K562 (cell line): ENCODE measurements around the gene CHCHD4.

Source experiments
- ESRRA ChIP-seq: fragments of 450-650 bp; IDR thresholded peaks from 2 replicates; pipeline ENCODE4 v1.6.1; 2014; ENCODE audit warnings: low read depth, mild to moderate bottlenecking, moderate library complexity, borderline replicate concordance
- TFAM ChIP-seq: fragments of 250-450 bp; sonication (Bioruptor Pico); conservative IDR thresholded peaks from 2 replicates; pipeline ENCODE4 v1.5.0; 2021; ENCODE audit warnings: mild to moderate bottlenecking, moderate library complexity
- ZNF354B ChIP-seq: fragments of 250-450 bp; sonication (Bioruptor Pico); IDR thresholded peaks from 2 replicates; pipeline ENCODE4 v1.4.0; 2020
- ZNF707 ChIP-seq: fragments of 250-450 bp; sonication (Bioruptor Pico); conservative IDR thresholded peaks from 2 replicates; pipeline ENCODE4 v1.8.0; 2022; ENCODE audit warnings: inconsistent platforms, mild to moderate bottlenecking, moderate library complexity
- TF ChIP-seq, protein P1 (sequence below): sonication (generic); formaldehyde crosslinking; IDR thresholded peaks from 2 replicates; pipeline ENCODE4 v1.8.0; 2022; ENCODE audit warnings: mild to moderate bottlenecking, missing genetic modification reagents
- TF ChIP-seq, protein P2 (sequence below), 3 experiments: IDR thresholded peaks in 2 of 3; conservative IDR thresholded peaks in 1 of 3; 2 replicates each; pipeline ENCODE4 v1.5.1; 2011 to 2012; ENCODE audit warnings: low read length in 3 of 3, mild to moderate bottlenecking in 3 of 3, control low read depth in 2 of 3, improper control_type of control experiment in 1 of 3, inconsistent platforms in 1 of 3, low read depth in 1 of 3, mixed read lengths in 1 of 3, moderate library complexity in 1 of 3; ENCODE audit not compliant: insufficient read depth in 2 of 3

DNA sequence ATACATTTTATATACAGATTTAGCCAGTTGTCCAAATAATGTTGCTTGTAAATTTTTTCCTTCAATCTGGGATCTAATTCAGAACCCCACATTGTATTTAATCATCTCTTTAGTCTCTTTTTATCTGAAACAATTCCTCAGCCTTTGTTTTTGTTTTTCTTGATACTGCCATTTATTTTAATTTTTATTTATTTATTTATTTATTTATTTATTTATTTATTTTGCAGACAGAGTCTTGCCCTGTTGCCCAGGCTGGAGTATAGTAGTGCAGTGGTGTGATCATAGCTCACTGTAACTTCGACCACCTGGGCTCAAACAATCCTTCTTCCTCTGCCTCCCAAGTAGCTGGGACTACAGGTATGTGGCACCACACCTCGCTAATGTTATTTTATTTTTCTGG, 61.5 kb downstream of the CHCHD4 start:
- TF ChIP-seq, protein P1, sequence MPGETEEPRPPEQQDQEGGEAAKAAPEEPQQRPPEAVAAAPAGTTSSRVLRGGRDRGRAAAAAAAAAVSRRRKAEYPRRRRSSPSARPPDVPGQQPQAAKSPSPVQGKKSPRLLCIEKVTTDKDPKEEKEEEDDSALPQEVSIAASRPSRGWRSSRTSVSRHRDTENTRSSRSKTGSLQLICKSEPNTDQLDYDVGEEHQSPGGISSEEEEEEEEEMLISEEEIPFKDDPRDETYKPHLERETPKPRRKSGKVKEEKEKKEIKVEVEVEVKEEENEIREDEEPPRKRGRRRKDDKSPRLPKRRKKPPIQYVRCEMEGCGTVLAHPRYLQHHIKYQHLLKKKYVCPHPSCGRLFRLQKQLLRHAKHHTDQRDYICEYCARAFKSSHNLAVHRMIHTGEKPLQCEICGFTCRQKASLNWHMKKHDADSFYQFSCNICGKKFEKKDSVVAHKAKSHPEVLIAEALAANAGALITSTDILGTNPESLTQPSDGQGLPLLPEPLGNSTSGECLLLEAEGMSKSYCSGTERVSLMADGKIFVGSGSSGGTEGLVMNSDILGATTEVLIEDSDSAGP (CRISPR knock-in tag), result no peak
- TF ChIP-seq ESRRA, result no peak
- no peak for TF ChIP-seq ZNF354B (CRISPR knock-in tag)
- TF ChIP-seq TFAM, result no peak
- TF ChIP-seq ZNF707 (CRISPR knock-in tag), result no peak
- TF ChIP-seq, protein P2, sequence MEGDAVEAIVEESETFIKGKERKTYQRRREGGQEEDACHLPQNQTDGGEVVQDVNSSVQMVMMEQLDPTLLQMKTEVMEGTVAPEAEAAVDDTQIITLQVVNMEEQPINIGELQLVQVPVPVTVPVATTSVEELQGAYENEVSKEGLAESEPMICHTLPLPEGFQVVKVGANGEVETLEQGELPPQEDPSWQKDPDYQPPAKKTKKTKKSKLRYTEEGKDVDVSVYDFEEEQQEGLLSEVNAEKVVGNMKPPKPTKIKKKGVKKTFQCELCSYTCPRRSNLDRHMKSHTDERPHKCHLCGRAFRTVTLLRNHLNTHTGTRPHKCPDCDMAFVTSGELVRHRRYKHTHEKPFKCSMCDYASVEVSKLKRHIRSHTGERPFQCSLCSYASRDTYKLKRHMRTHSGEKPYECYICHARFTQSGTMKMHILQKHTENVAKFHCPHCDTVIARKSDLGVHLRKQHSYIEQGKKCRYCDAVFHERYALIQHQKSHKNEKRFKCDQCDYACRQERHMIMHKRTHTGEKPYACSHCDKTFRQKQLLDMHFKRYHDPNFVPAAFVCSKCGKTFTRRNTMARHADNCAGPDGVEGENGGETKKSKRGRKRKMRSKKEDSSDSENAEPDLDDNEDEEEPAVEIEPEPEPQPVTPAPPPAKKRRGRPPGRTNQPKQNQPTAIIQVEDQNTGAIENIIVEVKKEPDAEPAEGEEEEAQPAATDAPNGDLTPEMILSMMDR (IDR thresholded peaks at IDR 0.05 in 2 of 3, conservative IDR thresholded peaks at IDR 0.05 in 1 of 3; ENCODE audit: insufficient read depth in 2 of 3, low read depth in 1 of 3, low read length in 3 of 3), result no peak
